Fibroblast of skin of back (primary cell): Measurements from ENCODE around the gene PFDN1.
"Not testable (repeated sequence)": the region's sequence is repeated elsewhere in the genome, so short reads cannot be mapped to it uniquely, and the experiment has no call there.

Source experiments
- DNase-seq: peaks from one replicate; pipeline ENCODE4 v3.0.0-alpha.2; 2013

Gene PFDN1

DNA sequence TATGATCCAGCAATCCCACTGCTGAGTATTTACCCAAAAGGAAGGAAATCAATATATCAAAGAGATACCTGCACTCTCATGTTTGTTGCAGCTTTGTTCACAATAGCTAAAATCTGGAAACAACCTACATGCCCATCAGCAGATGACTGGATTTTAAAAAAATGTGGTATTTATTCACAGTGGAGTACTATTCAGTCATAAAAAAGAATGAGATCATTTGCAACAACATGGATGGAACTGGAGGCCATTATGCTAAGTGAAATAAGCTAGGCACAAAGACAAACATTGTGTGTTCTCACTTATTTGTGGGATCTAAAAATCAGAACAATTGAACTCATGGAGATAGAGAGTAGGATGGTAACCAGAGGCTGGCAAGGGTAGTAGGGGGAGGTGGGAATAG, 94.8 kb downstream of the PFDN1 start:
- DNase-seq = no peak

DNA sequence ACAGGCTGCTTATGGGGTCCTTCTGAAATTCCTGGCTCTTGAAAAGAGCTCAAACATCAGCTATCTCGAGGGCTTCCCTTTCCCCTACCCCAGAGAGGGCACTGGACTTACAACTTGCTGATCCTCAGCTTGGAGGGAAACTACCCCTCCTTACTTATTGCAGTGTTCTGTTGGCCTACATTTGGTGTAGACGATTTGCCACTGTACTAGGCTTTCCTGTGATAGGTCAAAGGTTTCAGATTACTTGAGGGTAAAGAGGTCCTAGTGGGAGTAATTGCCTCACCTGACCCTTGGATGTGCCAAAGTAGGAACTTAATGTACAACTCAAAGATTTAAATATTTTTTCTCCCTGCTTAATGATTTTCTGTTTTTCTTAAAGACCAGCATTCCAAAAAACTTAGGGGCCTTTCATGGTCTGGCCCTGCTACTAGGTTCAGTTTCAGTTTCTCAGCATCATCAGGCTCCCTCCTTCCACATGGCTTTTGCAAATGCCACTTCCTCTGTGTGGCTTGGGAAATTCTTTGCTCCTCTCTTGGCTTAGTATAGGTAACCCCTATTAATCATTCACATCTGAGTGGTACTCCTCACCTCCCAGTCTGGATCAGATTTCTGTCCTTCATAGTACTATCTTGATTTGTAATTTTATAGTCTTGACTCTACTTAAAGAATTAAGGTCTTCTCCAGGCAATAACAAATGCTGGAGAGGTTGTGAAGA, 95.5 kb downstream of the PFDN1 start:
- DNase-seq = no peak

DNA sequence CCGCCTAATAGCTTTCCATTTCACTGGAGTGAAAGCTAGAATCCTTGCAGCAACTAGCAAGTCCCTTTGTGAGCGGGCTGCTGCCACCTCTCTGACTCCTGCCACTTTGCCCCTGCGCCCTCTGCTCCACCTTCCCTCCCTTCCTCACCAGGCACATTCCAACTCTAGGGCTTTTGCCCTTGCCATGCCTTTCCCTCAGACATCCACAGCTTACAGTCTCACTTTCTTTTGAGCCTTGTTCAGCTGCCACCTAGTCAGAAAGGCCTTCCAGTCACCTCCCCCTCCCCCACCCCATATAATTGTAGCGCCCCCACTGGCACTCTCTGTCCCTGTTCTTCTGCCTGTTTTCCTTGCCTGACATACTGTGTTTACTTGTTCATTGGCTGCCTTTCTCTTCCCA, 96.9 kb downstream of the PFDN1 start:
- DNase-seq = no peak

DNA sequence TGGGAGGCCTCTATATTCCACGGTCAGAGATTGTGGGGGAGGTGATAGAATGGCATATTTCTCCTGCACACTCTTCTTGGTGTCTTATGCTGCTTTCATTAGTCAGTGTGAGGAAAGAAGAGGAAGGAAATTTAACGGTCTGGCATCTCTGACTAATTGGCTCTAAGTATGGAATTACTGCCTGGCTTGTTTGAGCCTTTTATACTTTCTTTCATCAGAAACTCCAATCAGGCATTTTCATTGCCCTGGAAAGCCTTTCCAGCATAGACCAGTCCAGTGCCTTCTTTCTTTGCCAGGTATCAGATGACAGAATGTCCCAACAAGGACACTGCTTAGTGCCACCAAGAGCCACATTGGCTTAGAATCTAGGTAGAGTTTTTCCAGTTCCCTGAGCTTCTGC, 97.7 kb downstream of the PFDN1 start:
- no peak for DNase-seq

DNA sequence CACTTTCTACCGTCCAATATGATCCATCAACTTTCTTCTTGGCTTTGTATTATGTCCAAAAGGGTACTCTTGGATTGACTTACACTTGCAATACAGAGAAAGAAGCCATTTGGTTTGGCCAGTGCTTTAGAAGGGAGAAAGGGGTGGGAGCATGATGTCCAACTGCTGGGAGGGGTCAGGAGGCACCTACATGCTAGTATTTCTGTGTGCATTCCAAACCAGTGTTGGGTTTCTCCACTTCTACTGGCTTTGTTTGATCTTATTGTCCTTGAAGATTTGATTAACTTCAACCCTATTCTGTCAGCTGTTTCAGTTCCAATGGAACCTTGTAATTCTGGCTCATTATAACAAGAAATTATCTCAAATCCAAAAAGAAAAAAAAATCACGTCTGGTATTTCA, 100.3 kb downstream of the PFDN1 start:
- no peak for DNase-seq

DNA sequence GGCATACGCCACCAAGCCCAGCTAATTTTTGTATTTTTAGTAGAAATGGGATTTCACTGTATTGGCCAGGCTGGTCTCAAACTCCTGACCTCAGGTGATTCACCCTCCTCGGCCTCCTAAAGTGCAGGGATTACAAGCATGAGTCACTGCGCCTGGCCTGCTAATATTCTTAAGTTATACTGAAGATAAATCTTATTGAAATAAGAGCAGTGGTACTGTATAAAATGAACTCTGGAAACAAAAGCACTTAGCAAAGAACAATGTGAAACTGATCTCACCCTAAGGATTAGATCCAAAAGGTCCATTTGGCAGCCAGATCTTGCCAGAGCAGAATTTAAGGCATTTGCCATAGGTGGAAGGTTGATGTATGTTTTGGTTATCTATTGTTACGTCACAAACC, 100.8 kb downstream of the PFDN1 start:
- DNase-seq = peak; percentile 18

DNA sequence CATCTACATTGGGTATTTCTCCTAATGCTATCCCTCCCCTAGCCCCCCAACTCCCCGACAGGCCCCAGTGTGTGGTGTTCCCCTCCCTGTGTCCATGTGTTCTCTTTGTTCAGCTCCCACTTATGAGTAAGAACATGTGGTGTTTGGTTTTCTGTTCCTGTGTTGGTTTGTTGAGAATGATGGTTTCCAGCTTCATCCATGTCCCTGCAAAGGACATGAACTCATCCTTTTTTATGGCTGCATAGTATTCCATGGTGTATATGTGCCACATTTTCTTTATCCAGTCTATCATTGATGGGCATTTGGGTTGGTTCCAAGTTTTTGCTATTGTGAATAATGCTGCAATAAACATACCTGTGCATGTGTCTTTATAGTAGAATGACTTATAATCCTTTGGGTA, 104.0 kb downstream of the PFDN1 start:
- DNase-seq = not testable (repeated sequence)

DNA sequence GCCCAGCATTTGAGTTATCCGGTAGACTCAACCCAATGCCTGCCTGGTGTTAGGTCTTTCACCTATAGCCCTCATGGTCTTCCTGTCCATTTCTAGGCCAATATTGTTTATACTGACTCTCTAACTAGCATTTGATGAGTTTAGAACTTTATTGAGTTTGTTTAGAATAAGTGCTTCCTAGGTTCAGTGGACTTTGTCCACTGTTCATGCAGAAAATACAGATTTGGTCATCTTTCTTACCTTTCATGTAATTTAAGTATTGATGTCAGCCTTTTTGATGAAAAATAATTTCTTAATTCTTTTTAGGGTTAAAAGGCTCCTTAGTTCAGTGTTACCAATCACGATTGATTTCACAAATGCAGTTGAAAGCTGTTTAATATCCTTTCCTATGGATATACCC, 105.9 kb downstream of the PFDN1 start:
- DNase-seq = no peak

DNA sequence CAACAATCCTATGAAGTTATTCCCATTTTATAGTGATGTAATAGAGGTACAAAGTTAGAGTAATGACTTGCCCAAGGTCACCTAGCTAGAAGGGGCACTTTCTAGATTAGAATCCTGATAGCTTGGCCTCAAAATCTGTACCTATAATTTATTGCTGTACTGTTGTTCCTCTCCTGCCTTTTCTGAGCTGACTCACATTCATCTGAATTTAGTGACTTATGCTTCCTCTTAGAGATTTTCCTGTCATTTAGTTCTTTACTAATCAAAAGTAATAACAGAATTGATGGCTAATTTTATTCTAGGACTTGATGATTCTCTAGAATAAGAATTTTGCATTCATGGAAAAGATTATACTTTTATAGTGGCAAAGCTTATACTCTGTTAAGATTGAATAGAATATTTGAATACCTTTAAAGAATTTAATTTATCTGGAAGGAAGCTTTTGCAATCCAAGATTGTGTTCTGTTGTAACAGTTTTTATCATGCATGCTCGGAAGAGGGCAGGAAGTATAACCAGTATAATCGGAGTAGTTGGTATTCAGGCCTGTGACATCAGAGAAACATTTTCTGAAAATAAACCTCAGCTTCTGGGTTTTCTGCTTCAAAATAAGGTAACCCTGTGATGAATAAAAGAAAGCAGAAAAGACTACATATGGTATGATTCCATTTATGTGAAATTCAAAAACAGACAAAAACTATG, 106.6 kb downstream of the PFDN1 start:
- no peak for DNase-seq
